ENCODE results near the gene CDC14B. TPM values are rescaled to one million over a fixed set of nuclear protein-coding genes. Genes with fewer than 3 reads are reported as not detected.

CDC14B gene
- 2.0 and 2.4 TPM in 2 replicates for total RNA-seq

GRCh38 chr9:96619491-96620180 lies at the start of gene CDC14B:
TSS of gene CDC14B (minus strand) at chr9:96619843. CDS start at chr9:96619378, 465 bp downstream.

GRCh38 chr9:96655198-96655851 lies 35.7 kb upstream of the CDC14B start, which contains the start of gene PRXL2C:
TSS of gene PRXL2C (minus strand) at chr9:96655317. CDS start at chr9:96655281, 36 bp downstream.

Other genes starting within 250 kb of the CDC14B start
- 19.4 and 24.1 TPM in 2 replicates for gene SLC35D2, start 236.1 kb downstream of the CDC14B start, total RNA-seq
- 13.8 and 16.7 TPM in 2 replicates for gene ZNF367, start 201.5 kb downstream of the CDC14B start, total RNA-seq
- gene HABP4, start 169.7 kb downstream of the CDC14B start, total RNA-seq, result 8.1 and 9.4 TPM in 2 replicates
- gene PRXL2C, start 35.5 kb upstream of the CDC14B start, total RNA-seq, result 16.4 and 24.6 TPM in 2 replicates
- 12.0 and 12.1 TPM in 2 replicates for gene ZNF510, start 158.2 kb upstream of the CDC14B start, total RNA-seq
- gene ZNF782, start 234.7 kb upstream of the CDC14B start, total RNA-seq, result 6.2 and 7.3 TPM in 2 replicates

Measured in thoracic aorta endothelial cell (primary cell).